ENCODE measurements around the gene UGT1A6. TPM values are rescaled to one million over a fixed set of nuclear protein-coding genes. Genes with fewer than 3 reads are reported as not detected.

The UGT1A6 gene
- total RNA-seq, 6 experiments from 2014 or later: 79.4 to 315 (median 139) TPM

DNA sequence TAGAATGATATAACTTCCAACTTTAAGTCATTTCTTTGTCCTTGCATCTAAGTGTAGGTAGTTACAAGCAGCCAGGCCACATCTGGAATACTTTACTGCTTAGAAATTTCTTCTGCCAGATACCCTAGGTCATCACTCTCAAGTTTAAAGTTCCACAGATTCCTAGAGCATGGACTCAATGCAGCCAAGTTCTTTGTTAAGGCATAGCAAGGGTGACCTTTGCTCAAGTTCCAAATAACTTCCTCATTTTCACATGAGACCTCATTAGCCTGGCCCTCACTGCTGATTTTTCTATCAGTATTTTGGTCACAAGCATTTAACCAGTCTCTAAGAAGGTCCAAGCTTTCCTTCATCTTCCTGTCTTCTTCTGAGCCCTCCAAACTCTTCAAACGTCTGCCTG lies 28.8 kb upstream of the UGT1A6 start:
- ATAC-seq (no peak), DNase-seq (no peak)
- 50% methylated on average over 1 of the region's 1 CpG for WGBS (ENCODE audit: insufficient coverage, low coverage, low lambda C conversion rate, missing lambda C conversion rate)
- TF ChIP-seq, protein P1, sequence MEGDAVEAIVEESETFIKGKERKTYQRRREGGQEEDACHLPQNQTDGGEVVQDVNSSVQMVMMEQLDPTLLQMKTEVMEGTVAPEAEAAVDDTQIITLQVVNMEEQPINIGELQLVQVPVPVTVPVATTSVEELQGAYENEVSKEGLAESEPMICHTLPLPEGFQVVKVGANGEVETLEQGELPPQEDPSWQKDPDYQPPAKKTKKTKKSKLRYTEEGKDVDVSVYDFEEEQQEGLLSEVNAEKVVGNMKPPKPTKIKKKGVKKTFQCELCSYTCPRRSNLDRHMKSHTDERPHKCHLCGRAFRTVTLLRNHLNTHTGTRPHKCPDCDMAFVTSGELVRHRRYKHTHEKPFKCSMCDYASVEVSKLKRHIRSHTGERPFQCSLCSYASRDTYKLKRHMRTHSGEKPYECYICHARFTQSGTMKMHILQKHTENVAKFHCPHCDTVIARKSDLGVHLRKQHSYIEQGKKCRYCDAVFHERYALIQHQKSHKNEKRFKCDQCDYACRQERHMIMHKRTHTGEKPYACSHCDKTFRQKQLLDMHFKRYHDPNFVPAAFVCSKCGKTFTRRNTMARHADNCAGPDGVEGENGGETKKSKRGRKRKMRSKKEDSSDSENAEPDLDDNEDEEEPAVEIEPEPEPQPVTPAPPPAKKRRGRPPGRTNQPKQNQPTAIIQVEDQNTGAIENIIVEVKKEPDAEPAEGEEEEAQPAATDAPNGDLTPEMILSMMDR (IDR thresholded peaks at IDR 0.05): no peak
- TF ChIP-seq POLR2A (IDR thresholded peaks at IDR 0.05): no peak
- intact Hi-C loops (cut with DNase I): no loop called here
- Histone ChIP-seq H3K9me3 (no peaks in the 10 kb centered on the region), H3K36me3 (no peaks in the 10 kb centered on the region), H3K4me1 (peaks cover 0 to 15% (median 2%) of the 10 kb centered on the region in 4 donors), H3K27me3 (no peaks in the 10 kb centered on the region), H3K4me3 (no peak overlapping the region), H3K27ac (no peak overlapping the region)

- Histone ChIP-seq H3K4me3 (no peak overlapping the region), H3K27me3 (no peaks in the 10 kb centered on the region), H3K27ac (peak overlapping the region in 2 of 3 donors; percentile 32 to 61), H3K4me1 (peaks cover 0 to 27% (median 9%) of the 10 kb centered on the region in 4 donors), H3K36me3 (no peaks in the 10 kb centered on the region), H3K9me3 (no peaks in the 10 kb centered on the region)
- intact Hi-C loops (cut with DNase I): no loop called here
- DNase-seq (no peak), ATAC-seq (peak; percentile 47 to 75 (median 60))
- 39% methylated on average over 4 of the region's 4 CpGs for WGBS (ENCODE audit: insufficient coverage, low coverage, low lambda C conversion rate, missing lambda C conversion rate)
- no peak for TF ChIP-seq POLR2A (IDR thresholded peaks at IDR 0.05)
- TF ChIP-seq, protein P1 (IDR thresholded peaks at IDR 0.05): no peak
These were observed 24.0 kb upstream of the UGT1A6 start for GRCh38 chr2:233668605-233669260.

- Histone ChIP-seq H3K27ac (peak within 1 kb of the TSS; percentile 15 to 75 (median 70)), H3K9me3 (no peaks in the 10 kb centered on the region), H3K27me3 (no peaks in the 10 kb centered on the region), H3K4me1 (peaks cover 0 to 42% (median 12%) of the 10 kb centered on the region in 4 donors), H3K4me3 (peak within 1 kb of the TSS; percentile 22 to 66 (median 46)), H3K36me3 (no peaks in the 10 kb centered on the region)
- DNase-seq (peak; percentile 46 to 83 (median 80)), ATAC-seq (peak; percentile 56 to 84 (median 78))
- intact Hi-C loops (cut with DNase I): no loop called here
- TF ChIP-seq, protein P1 (IDR thresholded peaks at IDR 0.05): peak in 1 of 4 donors; percentile 12
- TF ChIP-seq POLR2A (IDR thresholded peaks at IDR 0.05): peak; percentile 63
- WGBS (ENCODE audit: insufficient coverage, low coverage, low lambda C conversion rate, missing lambda C conversion rate): 48% methylated on average over 3 of the region's 5 CpGs
These were observed 21.2 kb upstream of the UGT1A6 start, which contains the start of gene UGT1A9 for GRCh38 chr2:233671290-233672161. TSS of gene UGT1A9 (plus strand) at chr2:233671898. CDS start at chr2:233671935, 37 bp downstream.

DNA sequence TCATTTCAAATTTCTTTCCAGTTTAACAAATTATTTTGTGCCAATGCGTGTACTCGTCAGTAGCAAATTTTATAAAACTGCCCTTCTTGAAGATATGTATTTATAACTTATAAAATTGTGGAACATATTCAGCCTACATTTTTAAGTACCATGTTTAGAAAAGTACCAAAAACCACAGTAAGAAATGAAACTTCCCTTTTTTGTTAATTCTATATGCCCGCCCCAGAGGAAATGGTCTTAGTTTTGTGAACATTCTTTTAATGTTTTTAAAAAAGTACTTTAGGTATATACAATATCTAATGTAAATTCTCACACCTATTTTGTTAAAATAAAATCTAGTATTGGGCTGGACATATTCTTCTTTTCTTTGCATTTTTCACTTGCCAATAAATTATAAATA lies 19.8 kb upstream of the UGT1A6 start:
- H3K9me3 ChIP-seq: no peaks in the 10 kb centered on the region
- ATAC-seq (no peak), DNase-seq (no peak)
- peak overlapping the region; percentile 22 to 66 (median 46) for H3K4me3 ChIP-seq
- H3K27ac ChIP-seq: peak overlapping the region in 2 of 3 donors; percentile 70 to 75
- TF ChIP-seq, protein P1 (IDR thresholded peaks at IDR 0.05): no peak
- no peak for TF ChIP-seq POLR2A (IDR thresholded peaks at IDR 0.05)
- no peaks in the 10 kb centered on the region for H3K36me3 ChIP-seq
- 15% methylated on average over 3 of the region's 3 CpGs for WGBS (ENCODE audit: insufficient coverage, low coverage, low lambda C conversion rate, missing lambda C conversion rate)
- no peaks in the 10 kb centered on the region for H3K27me3 ChIP-seq
- peaks cover 0 to 56% (median 12%) of the 10 kb centered on the region in 4 donors for H3K4me1 ChIP-seq
- intact Hi-C loops (cut with DNase I): no loop called here

All from right lobe of liver (tissue), 6 donors.